Nephron progenitor cell (in vitro differentiated cells): Measurements from ENCODE around the gene HIVEP3.

Experiments
- DNase-seq: peaks from one replicate; pipeline ENCODE4 v3.0.0; 2021
- H3K27ac Mint-ChIP-seq: 2 replicates; pipeline ENCODE4 v1.8.0; 2021; ENCODE audit warnings: mild to moderate bottlenecking, moderate library complexity, mixed read lengths
- H3K27me3 Mint-ChIP-seq: 2 replicates; pipeline ENCODE4 v1.8.0; 2021; ENCODE audit warnings: mild to moderate bottlenecking, low read depth, mixed read lengths; ENCODE audit not compliant: poor library complexity
- H3K36me3 Mint-ChIP-seq: 2 replicates; pipeline ENCODE4 v1.8.0; 2021; ENCODE audit warnings: low read depth, mixed read lengths
- H3K4me1 Mint-ChIP-seq: 2 replicates; pipeline ENCODE4 v1.8.0; 2021; ENCODE audit warnings: mixed read lengths
- H3K4me3 Mint-ChIP-seq: 2 replicates; pipeline ENCODE4 v1.8.0; 2021; ENCODE audit warnings: mild to moderate bottlenecking, moderate library complexity, mixed read lengths
- H3K9me3 Mint-ChIP-seq: 2 replicates; pipeline ENCODE4 v1.8.0; 2021; ENCODE audit warnings: mild to moderate bottlenecking, moderate library complexity, mixed read lengths
- CTCF ChIP-seq: fragments of 200-600 bp; sonication (generic); IDR thresholded peaks from 2 replicates; pipeline ENCODE4 v1.5.0; 2021; ENCODE audit warnings: antibody characterized with exemption

The HIVEP3 gene

GRCh38 chr1:41614818-41615217 is 303.9 kb downstream of the HIVEP3 start:
- Mint-ChIP-seq H3K27ac (no peak overlapping the region), H3K4me1 (peaks cover 16% of the 10 kb centered on the region), H3K27me3 (peaks cover 4% of the 10 kb centered on the region), H3K9me3 (no peaks in the 10 kb centered on the region), H3K36me3 (no peaks in the 10 kb centered on the region), H3K4me3 (no peak overlapping the region)
- TF ChIP-seq CTCF, result no peak
- no peak for DNase-seq

- H3K4me1 Mint-ChIP-seq, result peaks cover 12% of the 10 kb centered on the region
- no peak for DNase-seq
- H3K4me3 Mint-ChIP-seq, result no peak overlapping the region
- no peak for TF ChIP-seq CTCF
- H3K27me3 Mint-ChIP-seq, result peaks cover 4% of the 10 kb centered on the region
- no peaks in the 10 kb centered on the region for H3K9me3 Mint-ChIP-seq
- no peak overlapping the region for H3K27ac Mint-ChIP-seq
- H3K36me3 Mint-ChIP-seq, result no peaks in the 10 kb centered on the region
Measured at GRCh38 chr1:41613689-41614574, 304.8 kb downstream of the HIVEP3 start.

- no peak for TF ChIP-seq CTCF
- Mint-ChIP-seq H3K27me3 (peaks cover 9% of the 10 kb centered on the region), H3K9me3 (no peaks in the 10 kb centered on the region), H3K4me1 (peaks cover 4% of the 10 kb centered on the region), H3K27ac (no peak overlapping the region), H3K36me3 (no peaks in the 10 kb centered on the region), H3K4me3 (no peak overlapping the region)
- no peak for DNase-seq
Measured at GRCh38 chr1:41612953-41613352, 305.8 kb downstream of the HIVEP3 start.

- H3K4me3 Mint-ChIP-seq, result no peak overlapping the region
- H3K9me3 Mint-ChIP-seq, result peaks cover 7% of the 10 kb centered on the region
- H3K36me3 Mint-ChIP-seq, result no peaks in the 10 kb centered on the region
- no peak for TF ChIP-seq CTCF
- peaks cover 12% of the 10 kb centered on the region for H3K27me3 Mint-ChIP-seq
- DNase-seq, result no peak
- no peaks in the 10 kb centered on the region for H3K4me1 Mint-ChIP-seq
- no peak overlapping the region for H3K27ac Mint-ChIP-seq
Measured at GRCh38 chr1:41611932-41612450, 306.7 kb downstream of the HIVEP3 start.

GRCh38 chr1:41611068-41611931 is 307.4 kb downstream of the HIVEP3 start:
- no peak for TF ChIP-seq CTCF
- Mint-ChIP-seq H3K36me3 (no peaks in the 10 kb centered on the region), H3K27me3 (peaks cover 12% of the 10 kb centered on the region), H3K4me1 (no peaks in the 10 kb centered on the region), H3K27ac (no peak overlapping the region), H3K9me3 (peaks cover 8% of the 10 kb centered on the region), H3K4me3 (no peak overlapping the region)
- no peak for DNase-seq
